Activated B cell treated with CpG ODN at 0.5 μM for 24 hours (primary cell): Measurements from ENCODE around the gene CASP3. TPM values are rescaled to one million over a fixed set of nuclear protein-coding genes. Genes with fewer than 3 reads are reported as not detected.

Source experiments
- ATAC-seq: fragments of 200-7000 bp; cut with Tn5 transposase; one replicate; pipeline ENCODE4 v1.10.0; 2021; ENCODE audit warnings: low read depth, mild to moderate bottlenecking, moderate library complexity
- CTCF ChIA-PET: fragments of 350-600 bp; sonication (Branson Sonifier 250); formaldehyde crosslinking; loops from one replicate; lab custom pipeline; 2021; ENCODE audit warnings: antibody characterized with exemption; lab: Charles Lee
- POLR2A ChIA-PET: fragments of 350-600 bp; sonication (Branson Sonifier 250); formaldehyde crosslinking; loops from one replicate; lab custom pipeline; 2021; ENCODE audit warnings: antibody characterized with exemption; lab: Charles Lee
- DNase-seq: peaks from one replicate; pipeline ENCODE4 v3.0.0; 2022
- H3K27ac Mint-ChIP-seq: one replicate; pipeline ENCODE4 v1.8.0; 2020; ENCODE audit warnings: mixed read lengths
- H3K27me3 Mint-ChIP-seq: one replicate; pipeline ENCODE4 v1.8.0; 2021; ENCODE audit warnings: mixed read lengths
- H3K36me3 Mint-ChIP-seq: one replicate; pipeline ENCODE4 v1.8.0; 2021; ENCODE audit warnings: low read depth, mixed read lengths
- H3K4me1 Mint-ChIP-seq: one replicate; pipeline ENCODE4 v1.8.0; 2021; ENCODE audit warnings: mixed read lengths
- H3K4me3 Mint-ChIP-seq: one replicate; pipeline ENCODE4 v1.8.0; 2020; ENCODE audit warnings: mild to moderate bottlenecking, mixed read lengths
- H3K9me3 Mint-ChIP-seq: one replicate; pipeline ENCODE4 v1.8.0; 2020; ENCODE audit warnings: mixed read lengths
- intact Hi-C: fragments of 100-400 bp; cut with micrococcal nuclease; formaldehyde crosslinking; loops from one replicate; pipeline ENCODE4 v1.15.1; 2024
- total RNA-seq: library from RNA; stranded (reverse); gene quantifications from 2 replicates; pipeline ENCODE4 v1.2.3, GENCODE V29; 2022
- TF ChIP-seq, protein P1 (sequence below): fragments of 200-600 bp; IDR thresholded peaks from one replicate; pipeline ENCODE4 v1.8.0; 2022; ENCODE audit warnings: antibody characterized with exemption, mild to moderate bottlenecking

Gene CASP3
- total RNA-seq, 1 donor from 2014 or later = 24.0 TPM

DNA sequence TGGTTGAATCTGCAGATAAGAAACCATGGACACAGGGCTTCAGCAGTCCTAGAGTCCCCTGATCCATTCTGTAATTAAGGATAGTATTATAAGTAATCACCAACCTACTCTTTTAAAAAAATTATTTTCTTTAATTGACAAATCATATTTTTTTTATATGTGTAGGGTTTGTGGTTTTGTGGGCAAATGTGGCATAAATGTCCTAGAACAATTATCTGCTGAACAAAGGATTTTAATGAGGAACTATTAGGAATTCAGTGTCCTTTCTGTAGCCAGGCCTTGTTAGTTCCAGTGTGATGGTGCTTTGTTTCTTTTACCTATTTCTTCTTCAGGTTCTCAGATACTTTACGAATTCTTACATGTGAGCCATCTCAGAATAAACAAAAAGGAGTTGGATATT is 32.7 kb upstream of the CASP3 start:
- TF ChIP-seq, protein P1, sequence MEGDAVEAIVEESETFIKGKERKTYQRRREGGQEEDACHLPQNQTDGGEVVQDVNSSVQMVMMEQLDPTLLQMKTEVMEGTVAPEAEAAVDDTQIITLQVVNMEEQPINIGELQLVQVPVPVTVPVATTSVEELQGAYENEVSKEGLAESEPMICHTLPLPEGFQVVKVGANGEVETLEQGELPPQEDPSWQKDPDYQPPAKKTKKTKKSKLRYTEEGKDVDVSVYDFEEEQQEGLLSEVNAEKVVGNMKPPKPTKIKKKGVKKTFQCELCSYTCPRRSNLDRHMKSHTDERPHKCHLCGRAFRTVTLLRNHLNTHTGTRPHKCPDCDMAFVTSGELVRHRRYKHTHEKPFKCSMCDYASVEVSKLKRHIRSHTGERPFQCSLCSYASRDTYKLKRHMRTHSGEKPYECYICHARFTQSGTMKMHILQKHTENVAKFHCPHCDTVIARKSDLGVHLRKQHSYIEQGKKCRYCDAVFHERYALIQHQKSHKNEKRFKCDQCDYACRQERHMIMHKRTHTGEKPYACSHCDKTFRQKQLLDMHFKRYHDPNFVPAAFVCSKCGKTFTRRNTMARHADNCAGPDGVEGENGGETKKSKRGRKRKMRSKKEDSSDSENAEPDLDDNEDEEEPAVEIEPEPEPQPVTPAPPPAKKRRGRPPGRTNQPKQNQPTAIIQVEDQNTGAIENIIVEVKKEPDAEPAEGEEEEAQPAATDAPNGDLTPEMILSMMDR = no peak
- Mint-ChIP-seq H3K9me3 (no peaks in the 10 kb centered on the region), H3K4me3 (no peak overlapping the region), H3K27me3 (no peaks in the 10 kb centered on the region), H3K4me1 (no peaks in the 10 kb centered on the region), H3K27ac (no peak overlapping the region), H3K36me3 (peaks cover 11% of the 10 kb centered on the region)
- intact Hi-C loops = no loop called here
- DNase-seq = no peak
- no peak for ATAC-seq
- ChIA-PET POLR2A (no interaction called here), CTCF (no interaction called here)

DNA sequence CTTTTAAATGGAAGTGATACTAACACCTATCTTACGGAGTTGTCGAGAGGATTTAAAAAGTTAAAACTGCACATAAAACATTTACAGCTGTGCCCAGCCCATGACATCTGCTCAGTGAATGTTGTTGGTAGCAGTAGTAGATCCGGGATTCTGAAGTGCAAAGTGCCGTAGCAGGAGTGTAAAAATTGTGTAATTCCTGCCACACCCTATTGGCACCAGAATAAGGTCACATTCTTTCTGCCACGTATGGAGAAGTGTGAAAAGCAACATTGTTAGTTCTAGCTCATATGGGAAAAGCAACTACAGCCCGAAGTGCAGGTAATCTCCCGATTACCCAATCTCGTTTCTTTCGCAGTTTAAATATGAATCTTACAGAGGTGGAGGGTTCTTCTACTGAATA is 31.5 kb upstream of the CASP3 start:
- POLR2A ChIA-PET = no interaction called here
- no peak for DNase-seq
- TF ChIP-seq, protein P1 = no peak

DNA sequence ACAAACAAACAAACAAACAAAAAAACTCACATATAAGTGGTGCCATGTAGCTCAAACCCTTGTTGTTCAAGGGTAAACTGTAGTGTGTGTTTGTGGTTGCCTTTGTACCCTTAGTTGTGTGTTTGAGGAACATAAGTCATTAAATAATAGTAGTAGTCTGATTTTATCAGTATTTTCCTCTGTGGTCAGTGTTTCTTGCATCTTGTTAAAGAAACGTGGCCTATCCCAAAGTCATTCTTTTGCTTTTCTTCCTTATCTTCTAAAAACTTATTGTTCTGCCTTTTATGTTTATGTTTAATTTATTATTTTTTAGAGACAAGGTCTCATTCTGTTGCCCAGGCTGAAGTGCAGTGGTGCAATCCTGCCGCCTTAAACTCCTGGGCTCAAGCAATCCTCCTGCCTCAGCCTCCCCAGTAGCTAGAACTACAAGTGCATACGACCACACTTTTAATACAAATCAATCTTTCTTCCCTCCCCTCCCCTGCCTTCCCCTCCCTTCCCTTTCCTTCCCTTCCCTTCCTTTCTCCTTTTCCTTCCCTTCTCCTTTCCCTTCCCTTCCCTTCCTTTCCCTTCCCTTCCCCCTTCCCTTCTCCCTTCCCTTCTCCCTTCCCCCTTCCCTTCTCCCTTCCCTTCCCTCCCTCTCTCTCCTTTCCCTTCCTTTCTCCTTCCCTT is 26.7 kb upstream of the CASP3 start:
- no peaks in the 10 kb centered on the region for H3K9me3 Mint-ChIP-seq
- no peak for ATAC-seq
- TF ChIP-seq, protein P1 = no peak

More for the DNA sequence above, 31.5 kb upstream of the CASP3 start:
- H3K27me3 Mint-ChIP-seq = no peaks in the 10 kb centered on the region
- no peak overlapping the region for H3K4me3 Mint-ChIP-seq
- no peaks in the 10 kb centered on the region for H3K4me1 Mint-ChIP-seq
- CTCF ChIA-PET = no interaction called here
- H3K9me3 Mint-ChIP-seq = no peaks in the 10 kb centered on the region
- no peak for ATAC-seq
- no peak overlapping the region for H3K27ac Mint-ChIP-seq
- peaks cover 4% of the 10 kb centered on the region for H3K36me3 Mint-ChIP-seq
- intact Hi-C loops = no loop called here

DNA sequence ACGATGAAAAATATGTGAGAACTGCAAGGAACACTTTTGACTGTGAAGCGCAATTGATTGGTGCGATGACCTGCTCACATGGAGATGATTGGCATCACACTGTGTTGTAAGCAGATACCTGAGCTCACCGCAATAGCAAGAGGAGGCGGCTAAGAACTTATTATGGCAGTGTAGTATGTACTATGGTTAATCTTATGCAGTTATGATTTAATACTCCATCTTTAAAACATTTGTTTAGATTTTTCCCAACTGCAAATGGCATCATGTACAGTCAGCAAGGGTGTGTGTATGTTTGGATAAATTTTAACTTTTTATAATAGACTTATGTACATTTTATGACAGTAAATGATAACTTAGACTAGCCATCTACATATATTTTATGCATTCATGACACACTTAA is 25.8 kb upstream of the CASP3 start:
- no peaks in the 10 kb centered on the region for H3K4me1 Mint-ChIP-seq
- ChIA-PET POLR2A (no interaction called here), CTCF (no interaction called here)
- H3K27me3 Mint-ChIP-seq = no peaks in the 10 kb centered on the region
- TF ChIP-seq, protein P1 = no peak
- ATAC-seq = no peak
- no peaks in the 10 kb centered on the region for H3K9me3 Mint-ChIP-seq
- no peak overlapping the region for H3K27ac Mint-ChIP-seq
- H3K4me3 Mint-ChIP-seq = no peak overlapping the region
- peaks cover 34% of the 10 kb centered on the region for H3K36me3 Mint-ChIP-seq
- no peak for DNase-seq
- intact Hi-C loops = no loop called here

More for the DNA sequence above, 26.7 kb upstream of the CASP3 start:
- intact Hi-C loops = no loop called here
- no peak for DNase-seq
- ChIA-PET POLR2A (no interaction called here), CTCF (no interaction called here)
- Mint-ChIP-seq H3K27ac (no peak overlapping the region), H3K27me3 (no peaks in the 10 kb centered on the region), H3K4me3 (no peak overlapping the region), H3K36me3 (peaks cover 31% of the 10 kb centered on the region), H3K4me1 (no peaks in the 10 kb centered on the region)

DNA sequence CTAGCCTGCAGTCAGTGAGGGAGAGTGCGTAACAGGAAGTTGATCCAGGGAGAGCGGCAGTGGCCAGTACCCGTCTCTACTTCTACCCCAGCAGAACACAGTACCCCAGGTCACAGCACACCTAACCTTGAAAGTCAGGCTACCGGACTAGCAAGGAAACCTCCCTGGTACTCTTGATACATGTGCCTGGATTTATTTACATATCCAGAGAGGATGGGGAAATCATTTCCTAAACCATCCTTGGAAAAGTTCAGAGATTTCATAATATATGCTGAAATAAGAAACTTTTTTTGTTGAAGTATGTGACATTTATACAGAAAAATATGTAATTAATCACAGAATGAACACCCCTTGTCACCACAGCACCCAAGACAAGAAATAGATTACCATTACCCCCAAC is 24.8 kb upstream of the CASP3 start:
- intact Hi-C loops = no loop called here
- ChIA-PET CTCF (no interaction called here), POLR2A (no interaction called here)
- Mint-ChIP-seq H3K27ac (no peak overlapping the region), H3K27me3 (no peaks in the 10 kb centered on the region), H3K9me3 (no peaks in the 10 kb centered on the region), H3K4me1 (no peaks in the 10 kb centered on the region), H3K36me3 (peaks cover 38% of the 10 kb centered on the region), H3K4me3 (no peak overlapping the region)
- DNase-seq = no peak
- ATAC-seq = no peak
- TF ChIP-seq, protein P1 = no peak
